A549 (cell line): ENCODE data around the gene CCDC197. TPM values are rescaled to one million over a fixed set of nuclear protein-coding genes. Genes with fewer than 3 reads are reported as not detected.

Experiments
- ATAC-seq, 2 experiments: fragments of 200-7000 bp in 1 of 2; fragments of >200 bp in 1 of 2; cut with Nextera tagmentation in 1 of 2; cut with Tn5 transposase in 1 of 2; 3 replicates each; pipeline versions ENCODE4 v1.8.0 to v1.9.1; 2018 to 2020; ENCODE audit warnings: mild to moderate bottlenecking in 1 of 2, moderate library complexity in 1 of 2
- CTCF ChIA-PET: fragments of 300-600 bp; sonication (Branson Sonifier 250); formaldehyde crosslinking; extraction: SDS; loops from one replicate; lab custom pipeline; 2021; ENCODE audit warnings: antibody characterized with exemption, inconsistent platforms; lab: Yijun Ruan, JAX
- POLR2A ChIA-PET: fragments of 350-600 bp; formaldehyde crosslinking; extraction: SDS; loops from one replicate; lab custom pipeline; 2021; ENCODE audit warnings: antibody characterized with exemption, inconsistent platforms; lab: Yijun Ruan, JAX
- DNase-seq, 2 experiments: peaks; one replicate each; pipeline versions ENCODE4 v3.0.0 to v3.0.0-alpha.2; 2011 to 2016; ENCODE audit warnings: low read depth in 1 of 2, low spot score in 1 of 2
- FAIRE-seq: peaks from 2 replicates; lab custom pipeline; 2011; peaks lifted over from hg19 to GRCh38; lab: Jason Lieb, UNC
- H3K27ac ChIP-seq, 2 experiments: fragments of >200 bp; sonication (Bioruptor Twin); formaldehyde crosslinking; 3 replicates each; pipeline ENCODE4 v1.5.1; 2016 to 2017
- H3K4me1 ChIP-seq: fragments of >200 bp; sonication (Bioruptor Twin); formaldehyde crosslinking; 3 replicates; pipeline ENCODE4 v1.6.1; 2016
- H3K4me2 ChIP-seq: fragments of >200 bp; sonication (Bioruptor Twin); formaldehyde crosslinking; 3 replicates; pipeline ENCODE4 v1.6.1; 2016
- H3K4me3 ChIP-seq: fragments of >200 bp; sonication (Bioruptor Twin); formaldehyde crosslinking; 3 replicates; pipeline ENCODE4 v1.5.1; 2016
- H3K9me3 ChIP-seq: fragments of >200 bp; sonication (Bioruptor Twin); formaldehyde crosslinking; 3 replicates; pipeline ENCODE4 v1.6.1; 2016
- CBX2 ChIP-seq: fragments of 200-600 bp; sonication (generic); IDR thresholded peaks from 2 replicates; pipeline ENCODE4 v1.6.1; 2016; ENCODE audit warnings: low read depth, mild to moderate bottlenecking, borderline replicate concordance
- CHD2 ChIP-seq: fragments of 150-350 bp; IDR thresholded peaks from 2 replicates; pipeline ENCODE4 v1.6.1; 2014; ENCODE audit warnings: low read length; ENCODE audit not compliant: partially characterized antibody
- CHD4 ChIP-seq: fragments of 200-600 bp; sonication (generic); IDR thresholded peaks from 2 replicates; pipeline ENCODE4 v1.6.1; 2016; ENCODE audit warnings: antibody characterized with exemption, mild to moderate bottlenecking, borderline replicate concordance
- CTCF ChIP-seq: fragments of >200 bp; sonication (Bioruptor Twin); formaldehyde crosslinking; IDR thresholded peaks from 3 replicates; pipeline ENCODE4 v1.5.1; 2016
- E2F6 ChIP-seq: IDR thresholded peaks from 2 replicates; pipeline ENCODE4 v1.6.1; 2012; ENCODE audit warnings: low read depth, borderline replicate concordance
- EHF ChIP-seq: fragments of 250-450 bp; sonication (Bioruptor Pico); IDR thresholded peaks from 2 replicates; pipeline ENCODE4 v1.5.0; 2020; ENCODE audit warnings: mild to moderate bottlenecking
- FOSL2 ChIP-seq, 2 experiments: fragments of 450-650 bp in 1 of 2; fragments of >200 bp in 1 of 2; sonication (Bioruptor Twin) in 1 of 2; formaldehyde crosslinking; IDR thresholded peaks; 2 replicates each; pipeline versions ENCODE4 v1.5.0 to v1.6.1; 2016 to 2020; ENCODE audit warnings: mild to moderate bottlenecking in 1 of 2, moderate library complexity in 1 of 2
- HES2 ChIP-seq: fragments of >200 bp; sonication (Bioruptor Twin); formaldehyde crosslinking; IDR thresholded peaks from 2 replicates; pipeline ENCODE4 v1.6.1; 2016
- HEYL ChIP-seq: fragments of 250-450 bp; sonication (Bioruptor Pico); IDR thresholded peaks from 2 replicates; pipeline ENCODE4 v1.8.0; 2021; ENCODE audit warnings: mild to moderate bottlenecking, moderate library complexity
- KDM1A ChIP-seq: fragments of 200-600 bp; sonication (generic); IDR thresholded peaks from 2 replicates; pipeline ENCODE4 v1.6.1; 2016; ENCODE audit warnings: low read depth, mild to moderate bottlenecking
- MAX ChIP-seq: IDR thresholded peaks from 2 replicates; pipeline ENCODE4 v1.6.1; 2012
- NPAS2 ChIP-seq: fragments of 250-450 bp; sonication (Bioruptor Pico); IDR thresholded peaks from 2 replicates; pipeline ENCODE4 v1.8.0; 2022; ENCODE audit warnings: mild to moderate bottlenecking, moderate library complexity, borderline replicate concordance
- REST ChIP-seq: fragments of 200-600 bp; sonication (generic); IDR thresholded peaks from 2 replicates; pipeline ENCODE4 v1.6.1; 2016; ENCODE audit warnings: antibody characterized with exemption, mild to moderate bottlenecking, moderate library complexity
- RNF2 ChIP-seq: fragments of 200-600 bp; sonication (generic); IDR thresholded peaks from 2 replicates; pipeline ENCODE4 v1.6.1; 2016; ENCODE audit warnings: low read depth, mild to moderate bottlenecking, antibody characterized with exemption, moderate library complexity, borderline replicate concordance
- SMC3 ChIP-seq: fragments of >200 bp; sonication (Bioruptor Twin); formaldehyde crosslinking; IDR thresholded peaks from 3 replicates; pipeline ENCODE4 v1.6.1; 2018; ENCODE audit warnings: inconsistent platforms
- SREBF2 ChIP-seq: fragments of 450-650 bp; IDR thresholded peaks from 2 replicates; pipeline ENCODE4 v1.6.1; 2014; ENCODE audit warnings: mild to moderate bottlenecking, moderate library complexity
- TP53 ChIP-seq: fragments of 250-450 bp; sonication (Bioruptor Pico); IDR thresholded peaks from 2 replicates; pipeline ENCODE4 v1.5.0; 2021; ENCODE audit warnings: mild to moderate bottlenecking, moderate library complexity
- ZFP36 ChIP-seq: fragments of 450-650 bp; IDR thresholded peaks from 2 replicates; pipeline ENCODE4 v1.6.1; 2014; ENCODE audit warnings: borderline replicate concordance; ENCODE audit not compliant: partially characterized antibody
- ZNF302 ChIP-seq: fragments of 250-450 bp; sonication (Bioruptor Pico); IDR thresholded peaks from 2 replicates; pipeline ENCODE4 v1.9.0; 2021; ENCODE audit warnings: inconsistent platforms, mild to moderate bottlenecking, moderate library complexity
- WGBS: methylation state at CpG from one replicate; pipeline ENCODE4 v1.1.6; 2017; ENCODE audit errors: missing lambda C conversion rate; 5-methylcytosine and 5-hydroxymethylcytosine counted together
- polyA plus RNA-seq, 4 experiments: library from polyadenylated mRNA; depleted of rRNA in 3 of 4; stranded (reverse); fragments of >200 nt; fragmentation: RNase III in 1 of 4; extraction: RNeasy Plus Mini Kit Qiagen cat#74134 plus additional on column Dnase treatment in 1 of 4; gene quantifications; 2 replicates in 3 of 4; 3 replicates in 1 of 4; pipeline ENCODE4 v1.2.3, GENCODE V29; 2011 to 2017

The CCDC197 gene
- polyA plus RNA-seq, 2 of the 4 experiments (the other 2 are of a cell fraction) = not detected

GRCh38 chr14:94052662-94053061, 55.6 kb downstream of the CCDC197 start:
- no peak for FAIRE-seq
- POLR2A ChIA-PET = no interaction called here
- CTCF ChIA-PET = interaction anchor here (0.7 to 10.9 kb wide), 8 partner anchors 8 to 1460 kb away, joined by 3 to 82 read pairs (median 4); partner anchors contain the start of gene IFI27L2
- Histone ChIP-seq H3K4me2 (no peak overlapping the region), H3K9me3 (no peaks in the 10 kb centered on the region), H3K4me3 (no peak overlapping the region), H3K4me1 (no peaks in the 10 kb centered on the region), H3K27ac (no peak overlapping the region)
- ATAC-seq = no peak
- 94% methylated on average over 4 of the region's 4 CpGs for WGBS
- DNase-seq = no peak
- TF ChIP-seq CHD4 (no peak), SREBF2 (no peak), RNF2 (no peak), EHF (no peak)

GRCh38 chr14:94054401-94054800, 57.3 kb downstream of the CCDC197 start:
- WGBS = 100% methylated on average over 1 of the region's 1 CpG
- H3K4me3 ChIP-seq = no peak overlapping the region
- H3K27ac ChIP-seq = no peak overlapping the region
- no peak for ATAC-seq
- no peak for DNase-seq
- CTCF ChIA-PET = interaction anchor here (1.2 to 10.9 kb wide), 3 partner anchors 12 to 83 kb away, joined by 3 to 82 read pairs (median 4); no protein-coding TSS in a partner anchor
- POLR2A ChIA-PET = no interaction called here
- no peaks in the 10 kb centered on the region for H3K9me3 ChIP-seq
- TF ChIP-seq CBX2 (no peak), HES2 (no peak), EHF (no peak), CTCF (no peak), REST (no peak), ZNF302 (no peak), NPAS2 (CRISPR knock-in tag) (no peak), FOSL2 (IDR thresholded peaks at IDR 0.05) (no peak), FOSL2 (CRISPR knock-in tag; IDR thresholded peaks at IDR 0.05) (no peak), ZFP36 (no peak), KDM1A (no peak), HEYL (no peak), TP53 (CRISPR knock-in tag) (no peak), RNF2 (no peak), SMC3 (no peak), E2F6 (no peak), MAX (no peak), CHD2 (no peak)
- no peaks in the 10 kb centered on the region for H3K4me1 ChIP-seq
- no peak overlapping the region for H3K4me2 ChIP-seq
- no peak for FAIRE-seq
